GM10266 (cell line): ENCODE results near the gene GPR146.
A peak's percentile ranks its signal among the peaks of the same experiment; 100 is the strongest.

Experiments used
- DNase-seq: peaks from one replicate; pipeline ENCODE4 v3.0.0; 2012; ENCODE audit errors: extremely low spot score
- CTCF ChIP-seq: IDR thresholded peaks from 2 replicates; pipeline ENCODE4 v1.5.1; 2012; ENCODE audit warnings: mild to moderate bottlenecking, low read depth; ENCODE audit not compliant: control insufficient read depth, insufficient read depth; ENCODE audit errors: missing control alignments

The GPR146 gene

DNA sequence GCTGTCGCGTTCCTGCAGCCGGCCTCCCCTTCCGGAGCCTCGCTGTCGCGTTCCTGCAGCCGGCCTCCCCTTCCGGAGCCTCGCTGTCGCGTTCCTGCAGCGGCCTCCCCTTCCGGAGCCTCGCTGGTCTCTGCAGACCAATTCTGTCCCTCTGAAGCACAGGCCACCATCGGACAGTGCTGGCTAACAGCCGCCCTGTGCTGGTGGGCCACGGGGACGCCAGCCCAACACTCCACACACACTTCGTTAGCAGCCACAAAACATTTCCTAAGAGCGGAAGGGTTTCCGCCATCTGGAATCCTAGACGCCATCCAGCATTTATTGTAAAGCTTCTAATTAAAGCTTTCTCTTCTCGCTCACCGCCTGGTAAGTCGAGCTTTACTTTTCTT lies 54.8 kb downstream of the GPR146 start:
- TF ChIP-seq CTCF = no peak

GRCh38 chr7:1099637-1100036 lies 55.3 kb downstream of the GPR146 start:
- no peak for DNase-seq

More for the DNA sequence above, 54.8 kb downstream of the GPR146 start:
- no peak for DNase-seq

GRCh38 chr7:1100386-1100785 lies 56.0 kb downstream of the GPR146 start:
- DNase-seq = no peak
- TF ChIP-seq CTCF = no peak

More at GRCh38 chr7:1099637-1100036, 55.3 kb downstream of the GPR146 start:
- no peak for TF ChIP-seq CTCF

DNA sequence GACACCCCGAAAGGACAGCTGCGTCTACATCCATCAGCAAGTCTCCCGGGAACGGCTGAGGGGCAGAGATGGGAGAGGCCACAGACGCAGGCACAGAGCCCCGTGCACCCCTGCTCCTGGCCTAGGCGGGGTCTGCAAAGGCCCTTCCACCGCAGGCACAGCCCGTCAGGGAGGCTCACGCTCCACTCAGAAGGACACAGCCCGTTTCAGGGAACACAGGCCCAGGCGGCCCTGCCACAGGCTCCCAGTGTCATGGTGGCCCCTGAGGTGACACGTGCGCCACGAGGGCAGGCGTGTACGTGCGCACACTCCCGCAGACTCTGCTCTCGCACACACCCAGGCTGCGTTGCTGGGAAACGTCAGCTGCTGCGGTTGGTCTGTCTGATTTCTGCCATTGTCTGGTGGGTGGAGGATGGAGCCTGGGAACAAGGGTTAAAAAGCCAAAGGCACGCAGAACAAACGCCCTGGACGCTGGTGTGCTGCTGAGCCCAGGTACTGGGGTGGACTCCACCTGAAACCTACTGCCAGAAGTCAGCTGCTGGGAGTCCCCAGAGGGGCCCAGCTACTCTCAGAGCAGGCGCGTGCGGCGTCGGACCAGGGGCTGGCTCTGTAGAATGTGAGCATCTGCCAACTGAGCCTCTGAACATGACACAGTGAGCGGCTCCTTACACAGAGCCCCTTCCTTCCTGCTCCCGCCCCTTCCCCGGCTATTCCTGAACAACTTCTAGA lies 56.7 kb downstream of the GPR146 start:
- no peak for TF ChIP-seq CTCF
- DNase-seq = no peak

DNA sequence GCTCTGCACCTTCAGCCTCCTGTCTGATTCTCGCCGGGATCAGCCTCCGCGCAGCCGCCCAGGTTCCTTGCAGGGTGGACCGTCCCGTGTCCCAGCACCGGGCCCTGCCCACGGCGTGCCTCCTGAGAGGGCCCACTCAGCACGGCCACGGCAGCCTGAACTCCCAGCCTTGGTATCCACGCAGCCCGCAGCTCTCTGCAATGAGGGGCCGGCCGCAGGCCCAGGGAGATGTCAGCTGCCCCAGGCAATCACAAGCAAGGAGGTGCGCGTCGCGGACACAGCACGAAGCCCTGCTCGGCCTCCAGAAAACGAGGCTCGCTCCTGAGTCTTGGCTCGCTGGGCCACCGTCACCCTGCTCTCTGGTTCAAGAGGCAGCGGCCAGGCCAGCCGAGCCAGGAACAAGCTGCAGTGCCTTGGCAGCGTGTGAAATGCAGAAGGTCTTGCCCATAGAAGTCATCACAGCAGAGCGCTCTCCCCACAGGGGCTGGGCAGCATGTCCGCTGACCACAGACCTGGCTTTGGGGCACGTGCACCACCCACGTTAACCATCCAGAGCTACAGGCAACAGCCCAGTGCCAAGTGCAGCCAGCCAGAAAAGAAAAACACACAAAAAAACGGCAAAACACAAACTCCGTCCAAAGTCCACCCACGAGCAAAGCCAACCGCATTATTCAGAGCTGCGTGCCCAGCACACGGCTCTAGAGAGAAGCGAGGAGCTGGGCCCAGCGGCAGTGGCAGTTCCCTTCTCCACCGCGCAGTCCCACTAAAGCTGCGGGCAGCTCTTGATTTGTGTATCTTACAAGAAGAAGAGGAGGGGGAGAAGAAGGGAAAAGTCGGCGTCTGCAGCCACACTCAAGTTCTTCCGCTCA lies 57.5 kb downstream of the GPR146 start:
- no peak for TF ChIP-seq CTCF
- DNase-seq = no peak

- no peak for TF ChIP-seq CTCF
Measured at GRCh38 chr7:1103009-1103788, 58.9 kb downstream of the GPR146 start.

More at GRCh38 chr7:1103009-1103788, 58.9 kb downstream of the GPR146 start:
- DNase-seq = peak; percentile 76
